HG03575 (cell line): ENCODE results near the gene PRRT3.

Source experiments
- ATAC-seq: cut with Tn5 transposase; IDR thresholded peaks from one replicate; pipeline ENCODE4 v1.9.1; 2021; ENCODE audit not compliant: unreplicated experiment, insufficient number of reproducible peaks, low FRiP score; ENCODE audit errors: extremely low read depth

The PRRT3 gene

DNA sequence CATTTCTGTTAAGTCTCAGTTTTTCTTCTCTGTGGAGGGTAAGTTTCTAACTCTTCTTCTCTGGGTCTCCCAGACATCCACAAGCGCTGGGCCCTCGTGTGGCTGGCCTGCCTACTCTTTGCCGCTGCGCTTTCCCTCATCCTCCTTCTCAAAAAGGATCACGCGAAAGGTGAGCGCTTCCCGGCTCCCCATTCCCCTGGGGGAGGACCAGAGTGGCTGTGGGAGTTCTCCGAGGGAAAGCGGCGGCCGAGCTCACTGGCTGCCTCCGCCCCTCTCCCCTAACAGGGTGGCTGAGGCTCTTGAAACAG lies 19.7 kb downstream of the PRRT3 start:
- ATAC-seq, result no peak

DNA sequence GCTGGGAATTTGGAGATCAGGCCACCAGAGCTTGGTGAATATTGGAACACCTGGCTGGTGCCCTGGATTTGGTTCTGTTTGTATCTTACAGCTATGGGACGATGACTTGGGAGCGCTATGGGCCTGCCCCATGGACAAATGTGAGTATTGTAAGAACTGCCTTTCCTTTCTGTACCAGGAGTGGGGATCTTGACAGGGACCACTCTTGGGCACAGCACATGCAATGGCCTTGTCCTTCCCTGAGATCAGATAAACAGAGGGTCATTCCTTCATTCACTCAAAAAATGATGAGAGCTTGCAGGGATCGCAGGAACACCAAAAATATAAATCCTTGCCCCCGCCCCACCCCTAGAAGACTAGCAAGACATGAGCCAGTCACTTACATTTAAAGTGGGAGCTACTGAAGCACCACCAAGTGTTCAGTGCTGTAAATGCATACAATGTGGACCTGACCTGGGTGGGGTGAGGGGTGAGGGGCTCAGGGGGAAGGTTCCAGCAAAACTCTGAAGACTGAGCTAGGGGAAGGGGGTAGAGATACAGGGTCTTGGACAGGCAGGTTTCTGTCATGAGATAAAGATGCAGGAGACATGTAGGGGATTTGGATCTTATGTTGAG lies 21.3 kb downstream of the PRRT3 start:
- ATAC-seq, result no peak

DNA sequence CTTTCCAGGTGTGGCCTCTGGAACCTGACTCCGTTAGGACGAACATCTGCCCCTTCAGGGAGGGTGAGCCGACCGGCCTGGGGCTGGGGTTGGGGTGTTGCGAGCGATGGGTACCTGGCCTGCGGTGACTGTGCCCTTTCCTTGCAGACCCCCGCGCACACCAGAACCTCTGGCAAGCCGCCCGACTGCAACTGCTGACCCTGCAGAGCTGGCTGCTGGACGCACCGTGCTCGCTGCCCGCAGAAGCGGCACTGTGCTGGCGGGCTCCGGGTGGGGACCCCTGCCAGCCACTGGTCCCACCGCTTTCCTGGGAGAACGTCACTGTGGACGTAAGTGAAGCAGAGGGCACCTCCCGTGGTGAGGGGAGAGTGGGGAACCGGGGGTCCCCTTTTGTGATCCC lies 24.1 kb downstream of the PRRT3 start:
- no peak for ATAC-seq

DNA sequence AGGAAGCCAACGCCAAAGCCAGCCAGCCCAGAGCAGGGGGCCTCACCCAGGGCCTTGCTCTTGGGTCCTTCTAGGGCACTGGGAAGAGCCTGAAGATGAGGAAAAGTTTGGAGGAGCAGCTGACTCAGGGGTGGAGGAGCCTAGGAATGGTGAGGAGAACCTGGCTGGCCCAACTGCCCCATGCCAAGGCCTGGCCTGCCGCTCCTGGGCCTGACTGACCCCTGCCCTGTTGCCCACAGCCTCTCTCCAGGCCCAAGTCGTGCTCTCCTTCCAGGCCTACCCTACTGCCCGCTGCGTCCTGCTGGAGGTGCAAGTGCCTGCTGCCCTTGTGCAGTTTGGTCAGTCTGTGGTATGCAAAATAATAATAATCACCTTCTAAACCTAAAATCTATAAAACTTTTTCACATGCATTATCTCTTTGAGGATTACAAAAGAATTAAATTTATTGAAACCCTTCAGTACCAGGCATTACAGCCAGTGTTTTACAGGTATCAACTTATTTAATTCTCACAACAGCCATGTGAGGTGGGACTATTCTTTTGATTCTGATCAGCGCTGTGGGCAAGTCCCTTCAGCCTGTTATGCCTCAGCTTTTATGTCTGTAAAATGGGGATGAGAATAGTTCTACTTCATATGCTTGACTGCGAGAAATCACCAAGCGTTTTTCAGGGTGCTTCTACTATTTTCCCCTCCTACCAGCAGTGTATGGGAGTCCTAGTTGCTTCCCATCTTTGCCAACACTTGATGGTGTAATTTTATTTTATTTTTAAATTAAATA lies 33.8 kb downstream of the PRRT3 start:
- no peak for ATAC-seq

DNA sequence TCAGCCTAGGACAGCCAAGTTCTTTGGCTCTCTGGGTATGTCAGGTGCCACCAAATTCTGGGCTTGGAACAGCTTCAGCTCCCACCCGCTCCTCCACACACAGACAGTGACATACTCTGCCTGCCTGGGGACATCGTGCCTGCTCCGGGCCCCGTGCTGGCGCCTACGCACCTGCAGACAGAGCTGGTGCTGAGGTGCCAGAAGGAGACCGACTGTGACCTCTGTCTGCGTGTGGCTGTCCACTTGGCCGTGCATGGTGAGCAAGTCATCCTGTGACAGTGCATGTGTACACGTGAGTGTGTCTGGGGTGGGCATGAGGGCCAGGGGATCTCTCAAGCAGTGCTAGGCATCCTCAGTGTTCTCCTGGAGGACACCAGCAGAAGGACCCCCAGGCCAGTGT lies 34.4 kb downstream of the PRRT3 start:
- no peak for ATAC-seq

DNA sequence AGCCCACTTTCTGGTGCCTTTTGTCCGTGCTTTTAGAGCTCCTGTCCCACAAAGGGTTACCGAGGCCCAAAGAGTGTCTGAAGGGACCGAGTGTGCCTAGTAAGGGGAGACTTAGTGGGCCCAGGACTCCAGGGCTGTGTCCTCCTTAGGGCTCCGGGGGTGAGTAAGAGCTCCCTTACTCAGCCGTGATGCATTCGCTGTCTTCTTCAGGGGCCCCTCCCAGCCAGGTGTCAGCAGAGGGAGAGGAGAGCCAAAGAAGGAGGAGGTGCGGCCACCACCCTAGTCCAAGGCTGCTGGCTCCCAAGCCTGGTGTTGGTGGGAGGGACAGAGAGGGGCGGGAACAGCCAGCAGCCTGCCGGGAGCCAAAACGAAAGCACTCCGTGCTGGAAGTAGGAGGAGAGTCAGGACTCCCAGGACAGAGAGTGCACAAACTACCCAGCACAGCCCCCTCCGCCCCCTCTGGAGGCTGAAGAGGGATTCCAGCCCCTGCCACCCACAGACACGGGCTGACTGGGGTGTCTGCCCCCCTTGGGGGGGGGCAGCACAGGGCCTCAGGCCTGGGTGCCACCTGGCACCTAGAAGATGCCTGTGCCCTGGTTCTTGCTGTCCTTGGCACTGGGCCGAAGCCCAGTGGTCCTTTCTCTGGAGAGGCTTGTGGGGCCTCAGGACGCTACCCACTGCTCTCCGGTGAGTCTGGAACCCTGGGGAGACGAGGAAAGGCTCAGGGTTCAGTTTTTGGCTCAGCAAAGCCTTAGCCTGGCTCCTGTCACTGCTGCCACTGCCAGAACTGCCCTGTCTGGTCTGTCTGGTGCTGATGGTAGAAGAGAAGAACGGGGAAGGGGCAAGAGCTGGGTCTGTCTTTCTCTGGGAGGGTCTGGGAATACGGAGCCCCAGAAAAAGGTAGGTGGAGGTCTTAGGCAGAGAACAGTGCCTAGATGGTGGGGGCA lies 35.2 kb downstream of the PRRT3 start, which contains the start of gene IL17RC:
TSS of gene IL17RC (plus strand) at position 365 of the 947 bp plus-strand sequence. CDS start at position 583, 218 bp downstream.
- ATAC-seq, result no peak

DNA sequence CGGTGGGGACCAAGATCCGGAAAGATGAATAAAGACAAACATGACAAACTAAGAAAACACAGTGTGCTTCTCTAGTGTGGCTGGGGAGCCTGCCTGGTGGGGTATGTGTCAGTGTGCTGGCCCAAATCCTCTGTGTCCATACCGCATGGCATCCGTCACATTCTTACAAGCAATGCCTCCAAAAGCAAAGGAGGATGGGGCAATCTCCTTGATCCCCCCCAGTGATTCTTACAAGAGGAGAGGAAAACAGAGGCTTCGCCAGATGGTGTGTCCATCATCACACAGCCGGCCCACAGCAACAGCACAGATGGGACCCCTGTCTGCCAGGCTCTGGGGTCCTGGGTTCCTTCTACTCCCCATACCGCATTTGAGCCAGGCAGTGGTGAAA lies 35.9 kb downstream of the PRRT3 start:
- no peak for ATAC-seq

DNA sequence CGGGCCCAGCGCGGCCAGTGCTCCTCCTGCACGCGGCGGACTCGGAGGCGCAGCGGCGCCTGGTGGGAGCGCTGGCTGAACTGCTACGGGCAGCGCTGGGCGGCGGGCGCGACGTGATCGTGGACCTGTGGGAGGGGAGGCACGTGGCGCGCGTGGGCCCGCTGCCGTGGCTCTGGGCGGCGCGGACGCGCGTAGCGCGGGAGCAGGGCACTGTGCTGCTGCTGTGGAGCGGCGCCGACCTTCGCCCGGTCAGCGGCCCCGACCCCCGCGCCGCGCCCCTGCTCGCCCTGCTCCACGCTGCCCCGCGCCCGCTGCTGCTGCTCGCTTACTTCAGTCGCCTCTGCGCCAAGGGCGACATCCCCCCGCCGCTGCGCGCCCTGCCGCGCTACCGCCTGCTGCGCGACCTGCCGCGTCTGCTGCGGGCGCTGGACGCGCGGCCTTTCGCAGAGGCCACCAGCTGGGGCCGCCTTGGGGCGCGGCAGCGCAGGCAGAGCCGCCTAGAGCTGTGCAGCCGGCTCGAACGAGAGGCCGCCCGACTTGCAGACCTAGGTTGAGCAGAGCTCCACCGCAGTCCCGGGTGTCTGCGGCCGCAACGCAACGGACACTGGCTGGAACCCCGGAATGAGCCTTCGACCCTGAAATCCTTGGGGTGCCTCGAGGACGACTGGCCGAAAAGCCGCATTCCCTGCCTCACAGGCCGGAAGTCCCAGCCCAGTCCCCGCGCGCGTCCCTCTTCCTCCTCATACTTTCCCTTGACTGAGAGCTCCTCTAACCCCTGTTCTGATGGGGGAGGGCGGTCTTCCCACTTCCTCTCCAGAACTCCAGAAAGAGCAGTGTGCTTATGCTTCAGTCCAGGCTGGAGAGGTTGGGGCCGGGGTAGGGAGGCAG lies 36.7 kb downstream of the PRRT3 start:
- ATAC-seq, result no peak

DNA sequence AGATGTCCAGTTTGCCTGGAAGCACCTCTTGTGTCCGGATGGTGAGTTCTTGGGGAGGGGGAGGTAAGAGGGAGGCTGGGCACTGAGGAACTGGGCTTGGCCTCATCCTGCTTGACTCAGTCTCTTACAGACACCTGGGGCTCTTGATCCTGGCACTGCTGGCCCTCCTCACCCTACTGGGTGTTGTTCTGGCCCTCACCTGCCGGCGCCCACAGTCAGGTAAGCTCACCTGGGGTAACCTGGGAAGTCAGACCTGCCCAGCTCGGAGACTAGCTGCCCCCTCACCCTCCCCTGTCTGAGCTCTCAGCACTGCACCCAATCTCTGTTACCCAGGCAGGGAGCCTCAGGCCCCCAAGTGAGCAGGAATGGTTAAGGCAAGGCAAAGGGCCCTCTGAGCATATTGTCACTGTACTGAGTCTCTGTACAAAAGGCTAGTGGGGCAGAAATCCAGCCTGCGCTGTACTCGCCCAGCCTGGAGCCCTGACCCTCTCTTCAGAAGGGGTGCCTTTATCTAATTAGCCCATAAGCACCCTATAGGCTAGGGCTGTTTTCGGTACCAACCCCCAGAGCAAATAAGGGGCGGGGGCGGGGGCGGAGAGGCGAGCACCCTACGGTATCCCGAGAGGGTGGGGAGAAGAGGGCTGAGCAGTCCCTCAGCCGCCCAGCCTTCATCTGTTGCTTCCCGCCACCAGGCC lies 37.5 kb downstream of the PRRT3 start:
- ATAC-seq, result no peak

DNA sequence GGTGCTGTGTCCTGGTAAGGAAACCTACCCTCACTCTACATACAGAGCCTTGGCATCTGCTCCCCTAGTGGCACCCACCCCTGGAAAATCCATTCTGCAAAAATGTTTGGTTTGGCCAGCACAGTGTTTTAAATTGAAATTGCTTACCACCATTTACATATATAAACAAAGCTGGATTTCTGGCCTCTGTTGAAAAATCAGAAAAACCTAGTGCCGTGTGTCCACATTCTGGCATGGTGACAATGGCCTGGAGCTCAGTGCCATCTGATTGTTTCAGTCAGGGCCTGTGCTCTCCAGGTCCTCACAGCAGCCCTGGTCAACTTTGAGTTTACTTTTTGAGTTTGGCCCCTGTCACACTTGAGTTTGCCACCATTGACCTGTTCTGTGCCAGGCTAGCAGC lies 38.2 kb downstream of the PRRT3 start:
- no peak for ATAC-seq

DNA sequence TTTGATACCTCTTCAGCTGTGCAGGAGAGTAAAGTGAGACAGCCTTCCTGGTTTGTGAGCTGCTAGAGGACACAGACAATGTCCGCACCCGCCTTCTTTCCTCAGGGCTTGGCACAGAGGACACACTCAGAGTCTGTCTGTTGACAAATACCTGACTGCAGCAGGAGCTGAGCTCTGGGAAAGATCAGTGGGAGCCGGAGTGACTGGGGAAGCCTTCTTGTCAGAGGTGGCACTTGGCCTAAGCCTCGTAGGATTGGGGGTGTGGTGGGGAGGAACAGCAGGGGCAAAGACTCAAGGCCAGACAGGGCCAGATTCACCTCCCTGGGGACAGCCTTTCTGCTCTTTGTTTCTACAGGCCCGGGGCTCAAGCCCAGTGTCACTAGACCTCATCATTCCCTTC lies 38.6 kb downstream of the PRRT3 start:
- no peak for ATAC-seq

DNA sequence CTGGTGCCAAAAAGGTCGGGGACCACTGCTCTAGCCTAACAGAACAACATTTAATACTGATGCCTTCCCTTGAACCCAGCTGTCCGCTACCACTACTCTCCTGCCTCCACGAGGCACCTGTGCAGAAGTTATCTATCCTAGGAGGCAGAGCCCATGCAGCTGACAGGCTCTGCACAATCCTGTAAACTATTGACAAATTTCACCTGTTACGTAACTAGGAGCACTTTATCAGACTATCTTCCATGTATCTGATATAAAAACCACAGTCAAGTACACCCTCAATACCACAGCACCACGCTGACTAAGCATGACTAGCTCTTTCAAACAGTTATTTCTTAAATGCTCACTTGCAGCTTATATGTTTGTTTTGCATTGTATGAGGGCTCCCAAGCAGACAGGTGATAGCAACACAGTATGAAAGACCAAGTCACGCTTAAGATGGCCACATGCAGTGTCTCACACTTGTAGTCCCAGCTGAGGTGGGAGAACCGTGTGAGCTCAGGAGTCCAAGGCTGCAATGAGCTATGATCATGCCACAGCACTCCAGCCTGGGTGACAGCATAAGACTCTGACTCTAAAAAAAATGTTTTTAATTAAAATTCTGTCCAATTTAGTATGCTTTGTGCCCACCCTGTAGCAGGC lies 39.8 kb downstream of the PRRT3 start:
- no peak for ATAC-seq

DNA sequence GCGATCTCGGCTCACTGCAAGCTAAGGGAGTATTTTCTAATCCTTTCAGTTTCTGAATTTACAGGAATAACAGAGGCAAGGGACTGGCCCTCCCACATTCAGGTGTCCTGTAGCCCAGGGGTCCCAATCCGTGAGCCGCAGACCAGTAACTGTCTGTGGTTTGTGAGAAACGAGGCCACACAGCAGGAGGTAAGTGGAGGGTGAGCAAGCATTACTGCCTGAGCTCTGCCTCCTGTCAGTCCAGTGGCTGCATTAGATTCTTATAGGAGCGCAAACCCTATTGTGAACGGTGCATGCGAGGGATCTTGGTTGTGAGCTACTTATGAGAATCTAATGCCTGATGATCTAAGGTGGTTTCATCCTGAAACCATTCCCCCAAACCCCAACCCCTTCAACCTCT lies 40.3 kb downstream of the PRRT3 start:
- no peak for ATAC-seq

DNA sequence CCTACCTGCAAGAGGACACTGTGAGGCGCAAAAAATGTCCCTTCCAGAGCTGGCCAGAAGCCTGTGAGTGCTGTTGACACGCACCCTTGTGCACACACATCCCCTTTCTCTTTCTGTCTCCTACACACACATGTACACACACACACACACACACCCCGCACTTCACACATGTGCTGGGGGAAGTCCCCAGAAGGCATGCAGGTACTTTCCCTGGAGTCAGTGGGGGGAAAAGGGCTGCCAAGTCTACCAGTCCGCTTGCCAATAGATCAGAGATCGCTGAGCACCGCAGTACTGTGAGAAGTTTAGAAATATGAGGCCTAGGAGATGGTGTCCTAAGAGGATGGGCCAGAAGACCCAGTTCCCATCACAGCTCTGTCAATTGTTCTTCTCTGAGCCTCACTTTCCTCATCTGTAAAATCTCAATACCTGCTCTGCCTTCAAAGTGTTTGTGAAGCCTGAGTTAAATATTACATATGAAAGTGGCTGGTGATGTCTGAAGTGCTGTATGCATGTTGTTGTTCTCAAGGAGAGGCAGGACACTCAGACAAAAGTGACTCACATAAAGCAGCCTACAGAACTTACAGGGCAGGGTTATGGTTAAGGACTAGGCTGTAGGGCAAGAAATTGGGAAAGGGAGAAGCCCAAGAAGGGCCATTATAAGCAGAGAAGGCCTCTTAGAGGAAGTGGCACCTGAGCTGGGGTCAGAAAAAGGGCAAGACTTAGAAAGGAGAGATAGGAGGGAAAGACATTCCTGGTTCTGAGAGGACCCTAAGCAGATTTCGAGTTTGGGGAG lies 42.8 kb downstream of the PRRT3 start:
- ATAC-seq, result no peak

DNA sequence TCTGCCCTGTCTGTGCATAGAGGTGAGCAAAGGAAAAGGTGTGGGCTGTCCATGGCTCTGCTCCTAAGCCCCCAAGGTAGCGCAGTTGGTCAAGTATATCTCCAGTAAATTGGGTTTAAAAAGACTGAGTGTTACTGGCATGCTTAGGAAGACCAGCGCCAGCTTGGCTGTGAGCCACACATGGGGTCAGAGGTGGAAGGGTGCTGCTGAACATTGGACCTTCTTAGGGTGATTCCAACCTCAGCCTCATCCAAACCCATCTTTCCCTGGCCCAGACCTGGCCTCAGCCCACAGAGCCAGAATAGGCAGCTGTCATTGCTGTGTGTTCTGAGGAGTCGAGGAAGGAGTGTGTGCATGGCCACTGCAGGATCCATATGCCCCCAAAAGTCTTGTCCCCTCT lies 43.9 kb downstream of the PRRT3 start:
- ATAC-seq, result no peak

DNA sequence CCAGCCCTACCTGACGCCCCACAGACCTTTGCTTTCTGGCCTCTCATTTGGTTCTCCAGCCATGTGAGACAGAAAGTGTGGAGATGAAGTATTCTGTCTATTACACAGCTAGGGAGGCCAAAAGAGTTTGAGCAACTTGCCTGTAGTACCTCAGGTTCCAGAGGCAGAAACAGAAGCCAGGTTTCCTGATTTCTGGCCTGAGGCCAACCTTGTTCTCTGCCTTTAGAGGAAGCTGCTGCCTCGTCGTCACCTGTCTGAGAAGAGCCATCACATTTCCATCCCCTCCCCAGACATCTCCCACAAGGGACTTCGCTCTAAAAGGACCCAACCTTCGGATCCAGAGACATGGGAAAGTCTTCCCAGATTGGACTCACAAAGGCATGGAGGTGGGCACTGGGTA lies 45.7 kb downstream of the PRRT3 start:
- ATAC-seq, result no peak

DNA sequence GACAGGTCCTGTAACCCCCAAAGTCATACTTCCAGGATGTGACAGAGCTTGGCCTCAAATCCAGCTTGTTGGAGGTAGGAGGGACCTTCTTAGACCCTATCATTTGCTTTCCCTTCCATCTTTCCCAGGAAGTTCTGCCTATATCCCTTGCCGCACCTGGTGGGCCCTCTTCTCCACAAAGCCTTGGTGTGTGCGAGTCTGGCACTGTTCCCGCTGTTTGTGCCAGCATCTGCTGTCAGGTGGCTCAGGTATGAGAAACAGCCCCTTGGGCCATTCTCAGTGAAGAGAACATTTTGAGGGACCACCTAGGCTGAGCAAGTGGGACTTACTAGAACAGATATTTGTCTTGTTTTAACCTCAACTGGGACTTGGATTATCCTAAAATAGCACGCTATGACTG lies 48.3 kb downstream of the PRRT3 start:
- ATAC-seq, result no peak
